Activated T-helper 1 cell treated with anti-CD3 and anti-CD28 coated beads, Interleukin-2, amount 50 U/mL, for 16 hours (primary cell): ENCODE measurements around the gene RPS29.
"Not testable (repeated sequence)": the region's sequence is repeated elsewhere in the genome, so short reads cannot be mapped to it uniquely, and the experiment has no call there.

Experiments
- DNase-seq, 2 donors: peaks; one replicate each; pipeline ENCODE4 v3.0.0-alpha.2; 2020; ENCODE audit warnings: low read depth in 1 of 2, low spot score in 1 of 2

RPS29 gene

GRCh38 chr14:49598485-49599300 lies 12.5 kb upstream of the RPS29 start, which contains the start of gene LRR1:
Gene LRR1, plus strand, starts transcription at chr14:49598940. Its CDS starts 81 bp downstream, at chr14:49599021.
- DNase-seq: peak; percentile 71 to 82

- DNase-seq: no peak
Observed at GRCh38 chr14:49598189-49598484, 12.0 kb upstream of the RPS29 start.

GRCh38 chr14:49594347-49595091 lies 8.3 kb upstream of the RPS29 start:
- no peak for DNase-seq

DNA sequence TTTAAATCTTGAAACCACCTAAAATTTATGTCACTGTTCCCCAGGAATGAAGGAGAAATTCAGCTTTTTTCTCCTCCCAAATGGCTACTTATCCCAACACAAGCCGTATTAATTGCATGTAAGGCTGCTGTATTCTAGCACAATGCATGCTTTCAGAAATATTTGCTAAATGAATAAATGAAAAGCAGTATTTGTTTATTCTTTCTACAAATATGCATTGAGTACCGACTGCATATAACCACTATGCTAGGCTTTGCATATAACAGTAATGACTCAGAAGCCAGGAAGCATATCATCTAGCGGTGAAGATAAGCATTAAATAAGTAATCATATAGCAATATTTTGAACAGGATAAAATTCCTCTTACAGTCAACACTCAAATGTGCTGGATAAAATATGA lies 6.8 kb upstream of the RPS29 start:
- DNase-seq: no peak

DNA sequence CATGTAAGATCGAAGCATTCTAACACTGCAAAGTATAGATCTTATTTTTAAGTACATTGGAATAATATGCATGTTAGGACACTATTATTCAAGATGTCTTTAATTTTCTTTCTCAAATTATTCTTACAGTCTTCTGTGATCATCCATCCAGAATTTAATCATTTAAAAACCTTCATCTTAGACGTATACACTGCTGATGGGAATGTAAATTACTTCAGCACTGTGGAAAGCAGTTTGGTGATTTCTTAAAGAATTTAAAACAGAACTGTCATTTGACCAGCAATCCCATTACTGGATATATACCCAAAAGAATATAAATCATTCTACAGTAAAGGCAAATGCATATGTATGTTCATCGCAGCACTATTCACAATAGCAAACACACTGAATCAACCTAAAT lies 3.2 kb upstream of the RPS29 start:
- no peak for DNase-seq

- no peak for DNase-seq
Observed at GRCh38 chr14:49586673-49587460, 687 bp upstream of the RPS29 start.

- not testable (repeated sequence) for DNase-seq
Observed at GRCh38 chr14:49584981-49585640, 1.1 kb downstream of the RPS29 start.

- DNase-seq: no peak
Observed at GRCh38 chr14:49584058-49584457, 2.1 kb downstream of the RPS29 start.

DNA sequence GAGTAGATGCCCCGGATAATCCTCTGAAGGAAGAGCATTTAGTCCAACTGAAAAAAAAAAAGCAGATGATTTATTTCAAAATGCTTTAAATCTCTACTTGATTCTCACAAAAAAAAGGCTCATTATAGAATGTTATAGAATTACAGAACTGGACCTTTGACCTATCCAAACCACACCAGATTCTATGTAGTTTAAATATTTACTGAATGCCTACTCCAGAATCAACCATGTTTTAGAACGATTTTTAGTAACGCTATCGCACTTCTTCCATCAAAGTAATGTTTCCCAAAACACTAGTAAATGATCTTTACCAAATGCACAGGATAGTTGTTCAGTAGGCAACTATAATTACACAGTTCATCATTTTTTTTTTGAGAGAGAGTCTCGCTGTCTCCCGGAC lies 2.6 kb downstream of the RPS29 start:
- no peak for DNase-seq

DNA sequence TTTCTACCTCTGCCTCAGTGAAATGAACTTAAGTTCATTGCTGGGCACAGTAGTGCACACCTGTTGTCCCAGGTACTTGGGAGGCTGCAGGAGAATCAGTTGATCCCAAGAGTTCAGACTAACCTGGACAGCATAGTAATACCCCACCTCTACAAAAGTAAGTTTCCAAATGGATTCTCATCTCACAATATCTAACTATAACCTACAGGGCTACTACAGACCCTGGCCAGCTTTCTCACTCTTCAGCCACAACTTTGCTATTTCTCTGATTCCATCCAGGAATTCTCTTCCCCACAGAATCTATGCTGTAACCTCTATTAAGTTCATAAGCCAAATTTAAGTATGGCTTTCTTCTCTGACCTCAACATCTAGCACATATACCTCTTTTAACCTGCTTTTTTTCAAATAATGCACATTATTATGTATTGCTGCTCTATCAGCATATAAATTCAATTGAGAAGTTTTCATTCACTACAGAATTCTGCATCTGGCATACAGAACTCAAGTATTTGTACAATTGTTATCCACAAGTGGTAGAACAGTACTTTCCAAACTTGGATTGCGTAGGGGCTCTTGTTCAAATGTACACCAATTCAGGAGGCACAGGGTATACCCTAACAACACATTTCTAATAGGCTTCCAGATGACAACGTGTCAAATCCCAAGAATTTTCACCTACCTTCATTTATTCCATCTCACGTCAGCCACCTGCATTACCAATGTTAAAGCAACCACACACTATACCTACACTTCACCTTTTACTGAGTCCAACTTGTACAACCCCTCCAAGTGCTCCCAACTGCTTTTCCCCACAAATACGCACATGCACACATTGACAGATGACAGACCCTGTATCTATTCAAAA lies 3.8 kb downstream of the RPS29 start:
- no peak for DNase-seq

GRCh38 chr14:49581209-49582112 lies 4.7 kb downstream of the RPS29 start:
- DNase-seq: no peak

- no peak for DNase-seq
Observed at GRCh38 chr14:49579841-49580240, 6.3 kb downstream of the RPS29 start.

GRCh38 chr14:49578141-49578540 lies 8.0 kb downstream of the RPS29 start:
- no peak for DNase-seq

DNA sequence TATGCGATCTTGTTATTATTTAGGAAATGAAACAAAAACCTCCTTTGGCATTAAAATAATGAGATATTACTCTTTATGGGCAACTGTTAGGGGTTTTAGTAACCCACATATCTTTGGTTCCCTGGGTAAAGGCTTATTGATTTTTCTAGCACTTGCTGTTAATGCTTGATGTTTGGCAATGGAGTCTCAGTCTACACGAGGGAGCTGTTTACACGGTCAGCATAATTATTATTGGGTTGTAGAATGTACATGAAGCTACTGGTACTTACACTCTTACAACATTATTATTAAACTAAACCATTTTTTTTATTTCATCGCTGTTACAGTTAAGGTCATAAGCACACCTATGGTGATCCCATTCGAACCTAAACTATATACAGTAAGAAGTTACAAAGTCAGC lies 12.1 kb downstream of the RPS29 start:
- no peak for DNase-seq

DNA sequence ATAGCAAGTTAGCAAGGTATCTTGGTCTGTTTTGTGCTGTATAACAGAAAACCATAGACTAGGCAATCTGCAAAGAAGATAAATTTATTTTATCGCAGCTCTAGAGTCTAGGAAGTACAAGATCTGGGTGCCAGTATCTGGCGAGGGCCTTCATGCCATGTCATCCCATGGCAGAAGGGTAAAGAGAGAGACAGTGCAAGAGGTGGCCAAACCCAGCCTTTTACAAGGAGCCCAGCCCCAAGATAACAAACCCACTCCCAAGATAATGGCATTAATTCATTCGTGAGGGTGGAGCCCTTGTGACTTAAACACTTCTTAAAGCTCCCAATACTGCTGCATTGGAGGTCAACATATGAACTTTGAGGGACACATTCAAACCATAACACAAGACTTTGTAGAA lies 16.9 kb downstream of the RPS29 start:
- no peak for DNase-seq

GRCh38 chr14:49566714-49567113 lies 19.5 kb downstream of the RPS29 start:
- DNase-seq: no peak

GRCh38 chr14:49559979-49560768 lies 26.0 kb downstream of the RPS29 start:
- DNase-seq: no peak

GRCh38 chr14:49553892-49554291 lies 32.3 kb downstream of the RPS29 start:
- no peak for DNase-seq

- no peak for DNase-seq
Observed at GRCh38 chr14:49553106-49553505, 33.1 kb downstream of the RPS29 start.
